H1 (cell line): Measurements from ENCODE around the gene MMP25. TPM values are rescaled to one million over a fixed set of nuclear protein-coding genes. Genes with fewer than 3 reads are reported as not detected.
A peak's percentile ranks its signal among the peaks of the same experiment; 100 is the strongest.

Experiments
- CTCF ChIA-PET: fragments of 300-600 bp; sonication (Branson Sonifier 250); formaldehyde crosslinking; loops from one replicate; lab custom pipeline; 2021; ENCODE audit not compliant: partially characterized antibody; lab: Charles Lee
- POLR2A ChIA-PET: fragments of 300-600 bp; sonication (Branson Sonifier 250); formaldehyde crosslinking; loops from one replicate; lab custom pipeline; 2021; ENCODE audit warnings: inconsistent platforms; ENCODE audit not compliant: partially characterized antibody; lab: Charles Lee
- DNase-seq, 2 experiments: peaks; one replicate each; pipeline versions ENCODE4 v3.0.0 to v3.0.0-alpha.2; 2010 to 2022; ENCODE audit warnings: low spot score in 2 of 2, low read depth in 1 of 2, mixed read lengths in 1 of 2
- FAIRE-seq: peaks from 2 replicates; lab custom pipeline; 2011; peaks lifted over from hg19 to GRCh38; lab: Jason Lieb, UNC
- H2AFZ ChIP-seq: 2 replicates; pipeline ENCODE4 v1.8.1; 2012; ENCODE audit warnings: low read length, inconsistent platforms
- H2AK5ac ChIP-seq: 2 replicates; pipeline ENCODE4 v1.6.1; 2013; ENCODE audit warnings: low read depth, low read length
- H2BK120ac ChIP-seq: replicated peaks from 2 replicates; pipeline ENCODE3; 2013; ENCODE audit warnings: low read depth, low read length, inconsistent platforms
- H2BK12ac ChIP-seq: 2 replicates; pipeline ENCODE4 v1.6.1; 2013; ENCODE audit warnings: low read depth, low read length
- H2BK15ac ChIP-seq: 2 replicates; pipeline ENCODE4 v1.6.1; 2013; ENCODE audit warnings: low read length
- H2BK20ac ChIP-seq: 2 replicates; pipeline ENCODE4 v1.6.1; 2013; ENCODE audit warnings: low read length
- H2BK5ac ChIP-seq: 2 replicates; pipeline ENCODE4 v1.6.1; 2013; ENCODE audit warnings: low read depth, low read length
- H3K14ac ChIP-seq: 2 replicates; pipeline ENCODE4 v1.6.1; 2013; ENCODE audit warnings: inconsistent platforms; ENCODE audit not compliant: insufficient read length
- H3K18ac ChIP-seq: 2 replicates; pipeline ENCODE4 v1.6.1; 2013; ENCODE audit warnings: low read length; ENCODE audit errors: extremely low read depth
- H3K23ac ChIP-seq: 2 replicates; pipeline ENCODE4 v1.6.1; 2013; ENCODE audit warnings: inconsistent platforms; ENCODE audit not compliant: insufficient read length
- H3K23me2 ChIP-seq: 2 replicates; pipeline ENCODE4 v1.6.1; 2013; ENCODE audit warnings: low read depth, low read length
- H3K27ac ChIP-seq: 2 replicates; pipeline ENCODE4 v1.6.1; 2011; ENCODE audit warnings: low read depth, low read length, inconsistent platforms
- H3K27me3 ChIP-seq, 4 experiments: replicated peaks in 1 of 4; 1 replicate in 1 of 4; 2 replicates in 3 of 4; pipeline versions ENCODE4 v1.6.1 to v1.8.1; 2011 to 2013; ENCODE audit warnings: low read length in 3 of 4, mild to moderate bottlenecking in 3 of 4, inconsistent platforms in 2 of 4, mixed read lengths in 2 of 4, moderate library complexity in 1 of 4; ENCODE audit not compliant: control insufficient read depth in 3 of 4, insufficient read depth in 3 of 4; ENCODE audit errors: extremely low read depth in 1 of 4
- H3K36me3 ChIP-seq, 4 experiments: 2 replicates each; pipeline versions ENCODE4 v1.6.1 to v1.8.1; 2011 to 2013; ENCODE audit warnings: mild to moderate bottlenecking in 4 of 4, low read length in 3 of 4, moderate library complexity in 2 of 4, control low read depth in 1 of 4, inconsistent platforms in 1 of 4; ENCODE audit not compliant: insufficient read depth in 4 of 4, control insufficient read depth in 2 of 4
- H3K4ac ChIP-seq: replicated peaks from 2 replicates; pipeline ENCODE3; 2013; ENCODE audit warnings: low read length, low read depth, mixed read lengths, inconsistent platforms; ENCODE audit not compliant: insufficient read length
- H3K4me1 ChIP-seq, 4 experiments: replicated peaks in 1 of 4; 1 replicate in 1 of 4; 2 replicates in 3 of 4; pipeline versions ENCODE4 v1.6.1 to v1.8.1; 2011 to 2013; ENCODE audit warnings: low read length in 3 of 4, inconsistent platforms in 2 of 4, mixed read lengths in 1 of 4; ENCODE audit not compliant: insufficient read depth in 4 of 4, control insufficient read depth in 3 of 4
- H3K4me2 ChIP-seq, 2 experiments: 2 replicates each; pipeline versions ENCODE4 v1.6.1 to v1.8.1; 2011 to 2013; ENCODE audit warnings: low read depth in 2 of 2, low read length in 2 of 2, control low read depth in 1 of 2, inconsistent platforms in 1 of 2, mild to moderate bottlenecking in 1 of 2; ENCODE audit not compliant: insufficient read depth in 1 of 2
- H3K4me3 ChIP-seq, 4 experiments: fragments of 200-600, 300-600 bp in 1 of 4; sonication (generic), shearing (Covaris generic), sonication (Bioruptor Twin) in 1 of 4; 2 replicates each; pipeline versions ENCODE4 v1.5.1 to v1.8.1; 2011 to 2016; ENCODE audit warnings: low read length in 4 of 4, low read depth in 3 of 4, control low read depth in 2 of 4, inconsistent platforms in 2 of 4, mild to moderate bottlenecking in 2 of 4, mixed read lengths in 1 of 4, moderate library complexity in 1 of 4; ENCODE audit not compliant: insufficient read depth in 2 of 4; ENCODE audit errors: extremely low read depth in 1 of 4
- H3K56ac ChIP-seq: replicated peaks from 2 replicates; pipeline ENCODE3; 2013; ENCODE audit warnings: low read depth, mild to moderate bottlenecking, mixed read lengths, low read length, inconsistent platforms; ENCODE audit not compliant: insufficient read length
- H3K79me1 ChIP-seq: 2 replicates; pipeline ENCODE4 v1.6.1; 2013; ENCODE audit warnings: low read depth, low read length, control low read depth
- H3K79me2 ChIP-seq, 2 experiments: 2 replicates each; pipeline versions ENCODE4 v1.6.1 to v1.8.1; 2012 to 2013; ENCODE audit warnings: low read length in 2 of 2, mild to moderate bottlenecking in 2 of 2, inconsistent platforms in 1 of 2; ENCODE audit not compliant: insufficient read depth in 2 of 2, control insufficient read depth in 1 of 2
- H3K9ac ChIP-seq, 4 experiments: replicated peaks in 1 of 4; 1 replicate in 1 of 4; 2 replicates in 3 of 4; pipeline versions ENCODE4 v1.6.1 to v1.8.1; 2011 to 2013; ENCODE audit warnings: low read depth in 3 of 4, low read length in 3 of 4, control low read depth in 2 of 4, mild to moderate bottlenecking in 2 of 4, moderate library complexity in 2 of 4, inconsistent platforms in 1 of 4; ENCODE audit errors: extremely low read depth in 1 of 4
- H3K9me3 ChIP-seq, 2 experiments: 2 replicates each; pipeline versions ENCODE4 v1.6.1 to v1.8.1; 2012 to 2013; ENCODE audit warnings: mild to moderate bottlenecking in 2 of 2, moderate library complexity in 2 of 2, control low read depth in 1 of 2, inconsistent platforms in 1 of 2, low read depth in 1 of 2, low read length in 1 of 2, mixed read lengths in 1 of 2; ENCODE audit not compliant: insufficient read depth in 2 of 2
- H4K20me1 ChIP-seq, 2 experiments: replicated peaks in 1 of 2; 2 replicates each; pipeline versions ENCODE3 to v1.8.1; 2011 to 2013; ENCODE audit warnings: inconsistent platforms in 2 of 2, low read length in 2 of 2, mild to moderate bottlenecking in 1 of 2; ENCODE audit not compliant: insufficient read depth in 2 of 2, control insufficient read depth in 1 of 2
- H4K5ac ChIP-seq: 2 replicates; pipeline ENCODE4 v1.6.1; 2013; ENCODE audit warnings: low read length, low read depth, mixed read lengths, inconsistent platforms; ENCODE audit not compliant: insufficient read length
- H4K8ac ChIP-seq: 2 replicates; pipeline ENCODE4 v1.8.0; 2013; ENCODE audit warnings: mild to moderate bottlenecking, moderate library complexity, low read length, inconsistent platforms; ENCODE audit not compliant: insufficient read depth; ENCODE audit errors: extremely low read depth
- H4K91ac ChIP-seq: replicated peaks from 2 replicates; pipeline ENCODE3; 2013; ENCODE audit warnings: low read length, mixed read lengths, inconsistent platforms; ENCODE audit not compliant: insufficient read length
- CBX5 ChIP-seq: fragments of 300-800, 300-1000 bp; sonication (generic); IDR thresholded peaks from 2 replicates; pipeline ENCODE4 v1.7.1; 2016; ENCODE audit warnings: antibody characterized with exemption, low read length, low read depth
- EZH2 ChIP-seq: fragments of 200-600 bp; sonication (generic); IDR thresholded peaks from 2 replicates; pipeline ENCODE4 v1.7.1; 2012; ENCODE audit warnings: low read depth, mild to moderate bottlenecking, moderate library complexity, low read length, inconsistent platforms; ENCODE audit not compliant: severe bottlenecking
- POLR2AphosphoS5 ChIP-seq: IDR thresholded peaks from 2 replicates; pipeline ENCODE4 v1.6.1; 2011; ENCODE audit warnings: low read depth, low read length
- SIN3A ChIP-seq, 2 experiments: IDR thresholded peaks in 1 of 2; conservative IDR thresholded peaks in 1 of 2; 2 replicates each; pipeline ENCODE4 v1.6.1; 2011 to 2012; ENCODE audit warnings: low read length in 2 of 2, improper control_type of control experiment in 1 of 2, low read depth in 1 of 2, mild to moderate bottlenecking in 1 of 2
- TAF7 ChIP-seq: optimal IDR thresholded peaks from 2 replicates; pipeline ENCODE3; 2011; ENCODE audit warnings: low read depth, mild to moderate bottlenecking, inconsistent platforms, low read length, moderate library complexity, borderline replicate concordance
- USF2 ChIP-seq: IDR thresholded peaks from 2 replicates; pipeline ENCODE4 v1.6.1; 2011; ENCODE audit warnings: low read length, improper control_type of control experiment
- YY1 ChIP-seq: IDR thresholded peaks from 2 replicates; pipeline ENCODE4 v1.6.1; 2011; ENCODE audit warnings: low read depth, mild to moderate bottlenecking, low read length
- WGBS, 2 experiments: shearing (Covaris generic) in 1 of 2; methylation state at CpG; one replicate each; pipeline versions ENCODE4 v1.1.6 to v1.1.7; 2013 to 2015; ENCODE audit warnings: low lambda C conversion rate in 2 of 2, mixed read lengths in 2 of 2, inconsistent platforms in 1 of 2, low coverage in 1 of 2, missing lambda C conversion rate in 1 of 2; ENCODE audit not compliant: insufficient replicate concordance in 2 of 2, insufficient coverage in 1 of 2, insufficient read length in 1 of 2; ENCODE audit errors: extremely low coverage in 1 of 2, missing lambda C conversion rate in 1 of 2; 5-methylcytosine and 5-hydroxymethylcytosine counted together
- polyA plus RNA-seq, 7 experiments: library from polyadenylated mRNA; depleted of rRNA in 3 of 7; stranded (reverse) in 5 of 7; unstranded in 2 of 7; fragments of >200 nt in 5 of 7; fragments of 200-250 nt in 2 of 7; gene quantifications; 1 replicate in 5 of 7; 2 replicates in 1 of 7; 4 replicates in 1 of 7; pipeline versions ENCODE4 v1.2.1 to v1.2.3, GENCODE V29; 2011 to 2013; ENCODE audit warnings: missing spikeins in 2 of 7, mixed read lengths in 2 of 7
- total RNA-seq: library from RNA; stranded (reverse); fragmentation: NEBNext Ultra II Directional; extraction: Animal tissue kit (Norgen Biotek cat#: 25700); gene quantifications from 2 replicates; pipeline ENCODE4 v1.2.1, GENCODE V29; 2021

MMP25 gene
- total and polyA plus RNA-seq, 2 of the 8 experiments (the other 6 are each of a cell fraction or from before 2014, with no cell fraction given) = 7.7 to 26.7 TPM

- Histone ChIP-seq H3K9me3 (no peaks in the 10 kb centered on the region), H2BK120ac (no peak overlapping the region), H2AFZ (no peak overlapping the region), H3K4me2 (peak overlapping the region; percentile 68 to 83), H3K4me1 (peaks cover 5 to 32% (median 25%) of the 10 kb centered on the region in 4 experiments), H2BK15ac (no peak overlapping the region), H3K4ac (no peak overlapping the region), H3K4me3 (peak overlapping the region in 3 of 4 experiments; percentile 40 to 97 (median 74); a peak in 7 of 8 replicates), H4K8ac (peak overlapping the region; percentile 73), H3K36me3 (peaks cover 6 to 19% (median 12%) of the 10 kb centered on the region in 4 experiments; a peak in 7 of 8 replicates), H3K27ac (no peak overlapping the region), H4K91ac (no peak overlapping the region), H3K79me1 (peaks cover 8% of the 10 kb centered on the region; the same call in 1 of the 2 replicates), H4K5ac (no peak overlapping the region), H3K79me2 (peaks cover 11 to 31% of the 10 kb centered on the region in 2 experiments), H3K18ac (no peak overlapping the region), H2BK12ac (peak overlapping the region; percentile 30), H3K23ac (no peak overlapping the region), H2BK5ac (peak overlapping the region; percentile 41; the same call in 1 of the 2 replicates), H2AK5ac (peak overlapping the region; percentile 88; the same call in 1 of the 2 replicates), H4K20me1 (peaks cover 17 to 25% of the 10 kb centered on the region in 2 experiments), H3K27me3 (no peaks in the 10 kb centered on the region), H3K9ac (no peak overlapping the region), H3K56ac (no peak overlapping the region), H3K23me2 (peaks cover 28% of the 10 kb centered on the region), H3K14ac (no peak overlapping the region), H2BK20ac (no peak overlapping the region)
- FAIRE-seq = no peak
- ChIA-PET POLR2A (interaction anchor here (0.7 to 35.7 kb wide), 16 partner anchors 3 to 1242 kb away, joined by 3 to 1808 read pairs (median 12); partner anchors contain the start of genes BICDL2, CLDN6, CLDN9 and HCFC1R1), CTCF (interaction anchor here (0.7 to 23.8 kb wide), 13 partner anchors 12 to 108 kb away, joined by 3 to 639 read pairs (median 6); partner anchors contain the start of genes CLDN9, KREMEN2 and PAQR4)
- DNase-seq = no peak
- no peak for TF ChIP-seq YY1
- no peak for TF ChIP-seq EZH2
- TF ChIP-seq USF2 = no peak
- no peak for TF ChIP-seq TAF7
- peak; percentile 53; the same call in 1 of the 2 replicates for TF ChIP-seq POLR2AphosphoS5
- no peak for TF ChIP-seq CBX5
- TF ChIP-seq SIN3A (conservative IDR thresholded peaks at IDR 0.05 in 1 of 2, IDR thresholded peaks at IDR 0.05 in 1 of 2; ENCODE audit: low read depth in 1 of 2, low read length in 2 of 2) = 0 out of 4 replicates have a peak, but pooled peaks of 1 of the 2 experiments have one; percentile 3
- WGBS, 2 experiments = 51% methylated on average over 38 of the region's 40 CpGs; no CpG with 5 or more reads in 1 of the 2 experiments
Measured at GRCh38 chr16:3019594-3020246, 26.6 kb upstream of the MMP25 start.
